Bronchial epithelial cell (primary cell): ENCODE measurements around the gene ARID3A. TPM values are rescaled to one million over a fixed set of nuclear protein-coding genes. Genes with fewer than 3 reads are reported as not detected.
"Not testable (repeated sequence)": the region's sequence is repeated elsewhere in the genome, so short reads cannot be mapped to it uniquely, and the experiment has no call there.

Experiments used
- DNase-seq: peaks from one replicate; pipeline ENCODE4 v3.0.0-alpha.2; 2010; ENCODE audit warnings: low read depth
- FAIRE-seq: peaks from 2 replicates; lab custom pipeline; 2011; peaks lifted over from hg19 to GRCh38; lab: Jason Lieb, UNC
- H3K27me3 ChIP-seq: 2 replicates; pipeline ENCODE4 v1.5.1; 2011; ENCODE audit warnings: low read length; ENCODE audit not compliant: control insufficient read depth, insufficient read depth
- H3K36me3 ChIP-seq: 2 replicates; pipeline ENCODE4 v1.5.1; 2011; ENCODE audit warnings: low read length; ENCODE audit not compliant: control insufficient read depth, insufficient read depth
- H3K4me3 ChIP-seq: 2 replicates; pipeline ENCODE4 v1.5.1; 2011; ENCODE audit warnings: mild to moderate bottlenecking, low read depth, low read length, control low read depth
- CTCF ChIP-seq: IDR thresholded peaks from 2 replicates; pipeline ENCODE4 v1.5.1; 2011; ENCODE audit warnings: mild to moderate bottlenecking, moderate library complexity, low read length, control low read depth, inconsistent platforms; ENCODE audit not compliant: insufficient read depth, severe bottlenecking
- total RNA-seq: library from RNA; depleted of rRNA; stranded (reverse); fragments of >200 nt; gene quantifications from 2 replicates; pipeline ENCODE4 v1.2.1, GENCODE V29; 2014

ARID3A gene
- total RNA-seq, 1 donor from 2014 or later, result 15.8 TPM

DNA sequence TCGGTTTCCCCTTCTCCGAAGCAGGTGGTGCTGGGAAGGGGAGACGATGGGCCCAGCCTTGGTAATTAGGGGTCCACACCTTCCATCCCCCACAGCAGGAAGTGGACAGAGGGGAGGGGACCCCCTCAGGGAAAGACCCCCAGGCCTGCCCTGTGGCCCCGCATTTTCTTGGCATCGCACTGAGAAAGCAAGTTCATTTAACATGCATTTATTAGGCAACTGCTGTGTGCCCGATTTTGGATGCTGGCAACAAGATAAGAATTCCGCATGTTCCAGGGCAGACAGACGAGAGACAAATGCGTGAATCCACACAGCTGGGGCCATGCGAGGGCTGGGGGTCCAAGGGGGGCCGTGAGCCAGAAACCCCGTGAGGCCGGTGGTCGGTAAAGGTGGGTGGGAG is 28.4 kb downstream of the ARID3A start:
- Histone ChIP-seq H3K27me3 (no peaks in the 10 kb centered on the region), H3K36me3 (no peaks in the 10 kb centered on the region), H3K4me3 (no peak overlapping the region)
- DNase-seq, result no peak
- no peak for TF ChIP-seq CTCF
- no peak for FAIRE-seq

DNA sequence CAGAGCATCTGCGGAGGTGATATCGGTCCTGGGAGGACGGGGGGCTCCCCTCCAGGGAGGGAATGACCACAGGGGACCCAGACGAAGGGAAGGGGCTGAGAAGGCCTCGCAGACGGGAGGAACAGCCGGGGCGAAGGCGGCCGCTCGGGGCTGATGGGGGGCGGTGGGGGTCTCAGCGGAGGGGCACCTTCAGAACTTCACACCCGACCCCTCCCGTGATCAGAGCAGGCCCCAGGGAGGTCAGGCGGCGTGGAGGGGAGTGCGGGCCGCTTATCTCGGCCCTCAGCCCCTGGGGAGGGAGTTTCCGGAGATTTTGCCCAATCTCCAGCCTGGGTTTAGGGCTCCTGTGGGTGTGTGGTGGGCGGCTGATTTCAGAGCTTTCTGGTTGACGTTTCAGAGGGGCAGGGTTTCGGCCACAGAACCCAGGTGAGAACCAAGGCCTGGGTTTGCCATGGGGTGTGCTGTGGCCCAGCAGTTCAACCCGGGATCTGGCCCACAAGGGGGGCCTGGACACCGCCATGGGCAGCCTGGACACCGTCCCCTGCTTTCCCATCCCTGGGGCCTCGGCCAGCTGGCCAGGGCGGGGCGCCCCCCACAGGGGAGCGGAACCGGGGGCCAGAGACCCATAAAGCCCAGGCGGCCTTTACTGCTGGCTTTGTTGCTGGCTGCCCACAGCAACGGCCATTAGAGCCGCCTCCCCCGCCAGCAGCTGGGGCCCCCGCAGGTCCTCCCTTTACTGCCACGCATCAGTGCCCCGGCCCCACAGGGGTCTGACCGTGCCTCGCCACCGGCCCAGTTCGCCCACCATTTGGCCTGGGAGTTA is 29.0 kb downstream of the ARID3A start:
- no peaks in the 10 kb centered on the region for H3K27me3 ChIP-seq
- TF ChIP-seq CTCF, result no peak
- H3K4me3 ChIP-seq, result no peak overlapping the region
- DNase-seq, result no peak
- H3K36me3 ChIP-seq, result no peaks in the 10 kb centered on the region
- no peak for FAIRE-seq

GRCh38 chr19:955803-956765 is 30.2 kb downstream of the ARID3A start:
- H3K27me3 ChIP-seq, result no peaks in the 10 kb centered on the region
- TF ChIP-seq CTCF, result no peak
- FAIRE-seq (no peak), DNase-seq (no peak)
- H3K4me3 ChIP-seq, result no peak overlapping the region
- no peaks in the 10 kb centered on the region for H3K36me3 ChIP-seq

DNA sequence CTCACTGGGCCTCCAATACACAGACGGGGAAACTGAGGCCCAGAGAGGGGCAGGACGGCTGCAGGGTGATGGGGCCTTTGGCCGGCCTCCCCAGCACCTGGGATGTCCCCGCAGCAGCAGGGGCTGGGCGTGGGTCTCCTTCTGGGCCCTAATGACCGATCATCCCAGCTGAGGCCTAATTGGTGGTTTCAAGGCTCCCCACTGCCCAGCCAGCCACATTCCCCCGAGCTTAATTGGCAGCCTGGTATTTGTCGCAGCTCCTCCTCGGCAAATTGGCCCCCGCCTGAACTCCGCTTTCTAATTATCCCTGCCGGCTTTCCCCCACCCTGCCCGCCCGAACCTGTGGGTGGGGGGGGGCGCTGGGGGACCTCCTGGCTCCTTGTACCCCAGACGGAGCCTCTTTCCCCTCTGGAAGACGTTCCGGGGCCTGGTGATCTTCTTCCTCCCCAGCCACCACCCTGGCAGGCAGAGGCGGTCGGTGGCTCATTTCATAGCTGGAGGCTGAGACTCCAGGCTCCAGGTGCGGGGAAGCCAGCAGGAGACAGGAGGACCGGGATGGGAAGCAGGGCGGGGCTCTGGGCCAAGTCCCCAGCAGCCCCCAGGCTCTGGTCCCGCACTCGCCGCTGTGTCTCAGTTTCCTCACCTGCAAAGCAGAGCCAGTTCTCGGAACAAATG is 31.1 kb downstream of the ARID3A start:
- DNase-seq (no peak), FAIRE-seq (no peak)
- Histone ChIP-seq H3K36me3 (no peaks in the 10 kb centered on the region), H3K27me3 (no peaks in the 10 kb centered on the region), H3K4me3 (no peak overlapping the region)
- no peak for TF ChIP-seq CTCF

DNA sequence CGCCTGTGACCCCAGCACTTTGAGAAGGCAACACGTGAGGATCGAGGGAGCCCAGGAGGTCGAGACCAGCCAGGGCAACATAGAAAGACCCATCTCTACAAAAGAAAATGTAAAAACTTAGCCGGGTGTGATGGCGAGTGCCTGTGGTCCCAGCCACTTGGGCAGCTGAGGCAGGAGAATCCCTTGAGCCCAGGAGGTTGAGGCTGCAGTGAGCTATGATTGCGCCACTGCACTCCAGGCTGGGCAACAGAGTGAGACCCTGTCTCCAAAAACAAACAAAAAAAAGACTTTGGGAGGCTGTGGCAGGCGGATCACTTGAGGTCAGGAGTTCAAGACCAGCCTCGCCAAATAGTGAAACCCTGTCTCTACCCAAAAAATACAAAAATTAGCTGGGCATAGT is 31.7 kb downstream of the ARID3A start:
- DNase-seq, H3K36me3 ChIP-seq, FAIRE-seq: not testable (repeated sequence)

More for the DNA sequence above, 31.7 kb downstream of the ARID3A start:
- H3K27me3 ChIP-seq, H3K4me3 ChIP-seq: not testable (repeated sequence)
